ENCODE measurements around the gene LIN28A.

GRCh38 chr1:26471498-26472319, 61.1 kb downstream of the LIN28A start:
- TF ChIP-seq CTCF (tag by site-specific recombination; IDR thresholded peaks at IDR 0.05): peak; percentile 69; the same call in 1 of the 2 replicates
- TF ChIP-seq, protein P1, sequence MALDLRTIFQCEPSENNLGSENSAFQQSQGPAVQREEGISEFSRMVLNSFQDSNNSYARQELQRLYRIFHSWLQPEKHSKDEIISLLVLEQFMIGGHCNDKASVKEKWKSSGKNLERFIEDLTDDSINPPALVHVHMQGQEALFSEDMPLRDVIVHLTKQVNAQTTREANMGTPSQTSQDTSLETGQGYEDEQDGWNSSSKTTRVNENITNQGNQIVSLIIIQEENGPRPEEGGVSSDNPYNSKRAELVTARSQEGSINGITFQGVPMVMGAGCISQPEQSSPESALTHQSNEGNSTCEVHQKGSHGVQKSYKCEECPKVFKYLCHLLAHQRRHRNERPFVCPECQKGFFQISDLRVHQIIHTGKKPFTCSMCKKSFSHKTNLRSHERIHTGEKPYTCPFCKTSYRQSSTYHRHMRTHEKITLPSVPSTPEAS (tag by site-specific recombination; IDR thresholded peaks at IDR 0.05): no peak
- peak; percentile 80 for TF ChIP-seq ZEB2 (tag by site-specific recombination; IDR thresholded peaks at IDR 0.05)
- TF ChIP-seq ZBTB1 (tag by site-specific recombination; IDR thresholded peaks at IDR 0.05): no peak
- no peak for TF ChIP-seq ZNF830 (tag by site-specific recombination; IDR thresholded peaks at IDR 0.05; ENCODE audit: low read depth)
- TF ChIP-seq ZNF274 (IDR thresholded peaks at IDR 0.05; ENCODE audit: low read length): no peak
- no peak for TF ChIP-seq ZNF274 (tag by site-specific recombination; IDR thresholded peaks at IDR 0.05; ENCODE audit: borderline replicate concordance)
- TF ChIP-seq ZNF449 (tag by site-specific recombination; IDR thresholded peaks at IDR 0.05): no peak; the same call in 1 of the 2 replicates
- TF ChIP-seq FEZF1 (tag by site-specific recombination; IDR thresholded peaks at IDR 0.05): no peak
- no peak for TF ChIP-seq TCF7L2 (IDR thresholded peaks at IDR 0.05; ENCODE audit: borderline replicate concordance, low read depth, low read length)
- no peak for TF ChIP-seq ZNF211 (tag by site-specific recombination; IDR thresholded peaks at IDR 0.05; ENCODE audit: low read depth)
- TF ChIP-seq ZNF548 (tag by site-specific recombination; IDR thresholded peaks at IDR 0.05): no peak
- TF ChIP-seq ZNF48 (tag by site-specific recombination; IDR thresholded peaks at IDR 0.05): no peak
- TF ChIP-seq, protein P2, sequence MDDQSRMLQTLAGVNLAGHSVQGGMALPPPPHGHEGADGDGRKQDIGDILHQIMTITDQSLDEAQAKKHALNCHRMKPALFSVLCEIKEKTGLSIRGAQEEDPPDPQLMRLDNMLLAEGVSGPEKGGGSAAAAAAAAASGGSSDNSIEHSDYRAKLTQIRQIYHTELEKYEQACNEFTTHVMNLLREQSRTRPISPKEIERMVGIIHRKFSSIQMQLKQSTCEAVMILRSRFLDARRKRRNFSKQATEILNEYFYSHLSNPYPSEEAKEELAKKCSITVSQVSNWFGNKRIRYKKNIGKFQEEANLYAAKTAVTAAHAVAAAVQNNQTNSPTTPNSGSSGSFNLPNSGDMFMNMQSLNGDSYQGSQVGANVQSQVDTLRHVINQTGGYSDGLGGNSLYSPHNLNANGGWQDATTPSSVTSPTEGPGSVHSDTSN (CRISPR knock-in tag; IDR thresholded peaks at IDR 0.05): no peak

All from HEK293 (cell line).